Retina (tissue), 1 donor: ENCODE results near the gene KRTAP10-4.
"Not testable (repeated sequence)": the region's sequence is repeated elsewhere in the genome, so short reads cannot be mapped to it uniquely, and the experiment has no call there.

Experiments
- DNase-seq: peaks from one replicate; pipeline ENCODE4 v3.0.0-alpha.2; 2016

KRTAP10-4 gene

GRCh38 chr21:44558329-44558675 is 15.2 kb upstream of the KRTAP10-4 start:
- DNase-seq = not testable (repeated sequence)

GRCh38 chr21:44558695-44559094 is 14.8 kb upstream of the KRTAP10-4 start, which contains the start of gene KRTAP10-3:
Gene KRTAP10-3 (minus strand): TSS chr21:44558795. CDS start chr21:44558715, 80 bp downstream.
- no peak for DNase-seq

GRCh38 chr21:44564099-44564498 is 9.4 kb upstream of the KRTAP10-4 start:
- no peak for DNase-seq

GRCh38 chr21:44564886-44565598 is 8.5 kb upstream of the KRTAP10-4 start:
- no peak for DNase-seq

- no peak for DNase-seq
Measured at GRCh38 chr21:44566403-44566802, 7.1 kb upstream of the KRTAP10-4 start.

- DNase-seq = no peak
Measured at GRCh38 chr21:44567481-44568171, 5.9 kb upstream of the KRTAP10-4 start.

GRCh38 chr21:44568261-44568660 is 5.3 kb upstream of the KRTAP10-4 start:
- no peak for DNase-seq

- no peak for DNase-seq
Measured at GRCh38 chr21:44568667-44569556, 4.6 kb upstream of the KRTAP10-4 start.

- no peak for DNase-seq
Measured at GRCh38 chr21:44569861-44570517, 3.5 kb upstream of the KRTAP10-4 start.

- no peak for DNase-seq
Measured at GRCh38 chr21:44571296-44571695, 2.2 kb upstream of the KRTAP10-4 start.

GRCh38 chr21:44571844-44572782 is 1.4 kb upstream of the KRTAP10-4 start:
- no peak for DNase-seq

GRCh38 chr21:44572959-44573583 is 458 bp upstream of the KRTAP10-4 start:
- DNase-seq = no peak

GRCh38 chr21:44574457-44575306 is 1.2 kb downstream of the KRTAP10-4 start:
- no peak for DNase-seq

- no peak for DNase-seq
Measured at GRCh38 chr21:44575307-44576024, 1.9 kb downstream of the KRTAP10-4 start.

- no peak for DNase-seq
Measured at GRCh38 chr21:44576025-44576420, 2.5 kb downstream of the KRTAP10-4 start.

GRCh38 chr21:44578371-44579055 is 5.0 kb downstream of the KRTAP10-4 start:
- DNase-seq = no peak

- no peak for DNase-seq
Measured at GRCh38 chr21:44579056-44579832, 5.7 kb downstream of the KRTAP10-4 start.

- DNase-seq = no peak
Measured at GRCh38 chr21:44579833-44580144, 6.3 kb downstream of the KRTAP10-4 start.
